HG03025 (cell line): Measurements from ENCODE around the gene VPS26A.
"Not testable (repeated sequence)": the region's sequence is repeated elsewhere in the genome, so short reads cannot be mapped to it uniquely, and the experiment has no call there.

Source experiments
- ATAC-seq: cut with Tn5 transposase; IDR thresholded peaks from one replicate; pipeline ENCODE4 v1.9.1; 2021; ENCODE audit warnings: mild to moderate bottlenecking, moderate library complexity; ENCODE audit not compliant: unreplicated experiment, low FRiP score

VPS26A gene

GRCh38 chr10:69168493-69168892, 44.5 kb downstream of the VPS26A start:
- no peak for ATAC-seq

GRCh38 chr10:69172241-69172982, 48.4 kb downstream of the VPS26A start:
- no peak for ATAC-seq

GRCh38 chr10:69175326-69175725, 51.3 kb downstream of the VPS26A start:
- not testable (repeated sequence) for ATAC-seq

- ATAC-seq, result no peak
These were observed 52.8 kb downstream of the VPS26A start for GRCh38 chr10:69176823-69177222.

- no peak for ATAC-seq
These were observed 55.2 kb downstream of the VPS26A start for GRCh38 chr10:69179089-69179742.

- peak; percentile 72 for ATAC-seq
These were observed 56.0 kb downstream of the VPS26A start, which contains the start of gene SUPV3L1 for GRCh38 chr10:69179743-69180524. Gene SUPV3L1, plus strand, starts transcription at chr10:69180234. Its CDS starts 58 bp downstream, at chr10:69180292.

GRCh38 chr10:69180525-69181204, 56.7 kb downstream of the VPS26A start:
- ATAC-seq, result no peak

GRCh38 chr10:69181433-69181832, 57.5 kb downstream of the VPS26A start:
- no peak for ATAC-seq

GRCh38 chr10:69182005-69182404, 58.0 kb downstream of the VPS26A start:
- ATAC-seq, result no peak

- no peak for ATAC-seq
These were observed 62.5 kb downstream of the VPS26A start for GRCh38 chr10:69186524-69186923.

- ATAC-seq, result no peak
These were observed 77.1 kb downstream of the VPS26A start for GRCh38 chr10:69201045-69201444.

- no peak for ATAC-seq
These were observed 78.4 kb downstream of the VPS26A start for GRCh38 chr10:69202332-69202731.

- no peak for ATAC-seq
These were observed 84.8 kb downstream of the VPS26A start for GRCh38 chr10:69208761-69209160.

GRCh38 chr10:69209787-69210484, 86.0 kb downstream of the VPS26A start:
- no peak for ATAC-seq

- ATAC-seq, result no peak
These were observed 87.1 kb downstream of the VPS26A start for GRCh38 chr10:69211104-69211503.

GRCh38 chr10:69211524-69211923, 87.5 kb downstream of the VPS26A start:
- ATAC-seq, result no peak

GRCh38 chr10:69213591-69214311, 89.8 kb downstream of the VPS26A start:
- ATAC-seq, result no peak

GRCh38 chr10:69214666-69215131, 90.7 kb downstream of the VPS26A start:
- ATAC-seq, result no peak
